Epithelial cell of proximal tubule (primary cell): ENCODE measurements around the gene TNFAIP8. TPM values are rescaled to one million over a fixed set of nuclear protein-coding genes. Genes with fewer than 3 reads are reported as not detected.

ENCODE experiments used
- DNase-seq: peaks from one replicate; pipeline ENCODE4 v3.0.0-alpha.2; 2011; ENCODE audit warnings: low read depth
- H3K4me3 ChIP-seq: 2 replicates; pipeline ENCODE4 v1.5.1; 2011; ENCODE audit warnings: low read depth, mild to moderate bottlenecking, low read length
- CTCF ChIP-seq: conservative IDR thresholded peaks from 2 replicates; pipeline ENCODE4 v1.5.1; 2012; ENCODE audit warnings: low read depth, mild to moderate bottlenecking, low read length
- total RNA-seq: library from RNA; depleted of rRNA; stranded (reverse); fragments of >200 nt; gene quantifications from 2 replicates; pipeline ENCODE4 v1.2.3, GENCODE V29; 2015

The TNFAIP8 gene
- total RNA-seq, 1 donor from 2014 or later, result 60.9 TPM

GRCh38 chr5:119355244-119355638 is 578 bp upstream of the TNFAIP8 start:
- DNase-seq, result no peak
- TF ChIP-seq CTCF, result no peak
- peak overlapping the region; percentile 77 for H3K4me3 ChIP-seq

- peak overlapping the region; percentile 77 for H3K4me3 ChIP-seq
These were observed 881 bp downstream of the TNFAIP8 start for GRCh38 chr5:119356612-119357188.

GRCh38 chr5:119357270-119357669 is 1.5 kb downstream of the TNFAIP8 start:
- no peak for DNase-seq
- H3K4me3 ChIP-seq, result peak overlapping the region; percentile 77
- TF ChIP-seq CTCF, result no peak

More at GRCh38 chr5:119356612-119357188, 881 bp downstream of the TNFAIP8 start:
- TF ChIP-seq CTCF, result no peak
- DNase-seq, result no peak

- no peak for DNase-seq
- TF ChIP-seq CTCF, result no peak
- no peak overlapping the region for H3K4me3 ChIP-seq
These were observed 2.1 kb downstream of the TNFAIP8 start for GRCh38 chr5:119357808-119358529.

GRCh38 chr5:119358530-119358900 is 2.7 kb downstream of the TNFAIP8 start:
- DNase-seq, result no peak
- no peak for TF ChIP-seq CTCF
- H3K4me3 ChIP-seq, result no peak overlapping the region

GRCh38 chr5:119358901-119359603 is 3.2 kb downstream of the TNFAIP8 start:
- DNase-seq, result no peak
- no peak for TF ChIP-seq CTCF
- no peak overlapping the region for H3K4me3 ChIP-seq
